Cerebellar nuclear complex (tissue), 1 donor: ENCODE data around the gene FIG4.
A peak's percentile ranks its signal among the peaks of the same experiment; 100 is the strongest.
"Not testable (repeated sequence)": the region's sequence is repeated elsewhere in the genome, so short reads cannot be mapped to it uniquely, and the experiment has no call there.

Experiments
- DNase-seq, 2 experiments: peaks; one replicate each; lab custom pipeline; 2025; lab: John Stamatoyannopoulos, UW

The FIG4 gene

DNA sequence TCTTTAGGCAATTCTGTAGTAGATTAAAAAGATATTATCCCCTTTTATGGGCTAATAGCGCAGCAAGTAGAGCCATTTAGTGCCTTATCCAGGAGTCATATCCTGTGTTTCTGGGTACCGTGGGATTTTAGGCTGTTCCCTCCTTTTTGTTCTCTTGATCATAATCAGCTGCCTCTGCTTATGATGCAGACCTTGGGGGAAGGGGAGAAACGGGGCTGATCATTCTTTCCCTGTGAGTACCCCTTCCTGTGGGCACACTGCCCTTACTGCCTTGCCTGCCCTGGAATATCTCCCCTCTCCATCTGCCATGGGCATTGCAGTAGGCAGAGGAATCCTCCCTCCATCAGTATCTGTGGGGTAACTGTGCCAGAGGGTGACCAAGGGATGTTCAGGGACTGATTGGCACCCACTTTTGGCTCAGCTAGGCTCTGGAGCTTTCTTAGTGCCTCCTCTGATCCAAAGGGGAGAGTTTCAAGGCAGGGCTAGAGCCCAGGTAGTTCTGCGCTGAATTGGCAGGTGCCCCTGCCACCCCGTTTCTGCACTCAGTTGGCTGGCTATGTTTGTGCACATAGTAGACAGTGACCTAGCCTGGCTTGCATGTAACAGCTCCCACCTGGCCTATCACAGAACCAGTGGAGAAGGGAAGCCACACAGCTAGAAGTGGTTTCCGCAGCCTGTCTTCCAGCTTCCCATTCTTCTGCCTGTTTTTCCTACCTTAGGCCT is 103.3 kb downstream of the FIG4 start:
- DNase-seq, result no peak

DNA sequence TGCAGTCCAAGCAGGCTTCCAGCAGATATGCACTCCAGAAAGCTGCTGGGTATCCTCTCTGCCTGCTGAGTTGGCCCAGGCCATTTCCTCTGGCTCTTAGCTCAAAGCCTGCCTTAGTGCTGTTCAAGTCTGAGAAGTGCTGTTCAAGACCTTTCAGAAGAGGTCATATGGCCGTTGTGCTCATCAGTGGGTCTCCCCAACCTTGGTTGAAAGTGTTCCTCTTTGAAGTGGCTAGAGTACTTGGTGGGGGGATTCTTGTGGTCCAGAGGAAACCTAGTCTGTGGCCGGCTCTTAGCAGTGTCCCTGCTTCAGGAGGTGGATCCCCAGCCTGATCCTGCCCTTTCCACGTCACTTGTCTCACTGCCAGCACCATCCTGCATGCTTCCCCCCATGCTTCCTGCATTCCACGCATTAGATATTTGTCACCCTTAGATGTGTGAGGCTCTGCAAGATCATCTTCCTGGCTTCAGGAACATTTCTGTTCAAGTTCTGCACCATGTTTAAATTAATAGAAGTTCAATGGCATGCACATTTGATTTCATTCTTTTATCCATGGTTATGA is 105.0 kb downstream of the FIG4 start:
- DNase-seq, result no peak

DNA sequence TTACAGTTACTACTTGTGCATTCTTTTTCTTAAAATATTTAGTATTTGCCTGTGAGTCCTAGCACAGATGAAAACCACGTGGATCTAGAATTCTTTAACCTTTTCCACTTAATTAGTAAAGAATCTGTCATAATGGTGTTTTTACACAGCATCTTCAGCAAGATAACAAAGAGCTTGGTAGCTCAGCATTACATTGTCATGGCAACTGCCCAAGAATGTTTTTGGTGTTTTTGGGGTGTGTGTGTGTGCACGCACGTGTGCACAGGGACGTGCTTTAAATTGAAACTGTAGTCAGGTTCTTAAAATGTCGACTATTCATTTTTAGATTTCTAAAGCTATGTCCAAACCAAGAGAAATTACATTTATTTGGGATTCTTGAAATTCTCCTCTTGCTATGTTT is 108.0 kb downstream of the FIG4 start:
- no peak for DNase-seq

DNA sequence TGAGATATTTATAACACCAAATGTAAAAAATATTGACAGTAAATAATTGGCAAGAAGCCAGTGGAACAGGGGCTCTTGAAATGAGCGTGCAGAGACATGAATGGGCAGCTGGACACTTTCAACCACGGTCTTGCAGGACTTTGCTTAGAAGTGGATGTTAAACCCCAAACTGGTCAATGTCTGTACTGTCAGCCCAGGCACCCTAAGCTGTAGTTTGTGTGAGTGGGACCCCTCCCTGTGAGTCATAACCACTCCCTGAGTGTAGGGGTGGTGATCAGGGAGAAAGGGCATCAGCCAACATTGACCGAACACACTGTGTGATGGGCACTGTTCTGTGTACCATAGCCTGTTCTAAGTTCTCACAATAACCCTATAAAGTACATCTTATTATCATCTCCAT is 108.6 kb downstream of the FIG4 start:
- DNase-seq, result no peak

DNA sequence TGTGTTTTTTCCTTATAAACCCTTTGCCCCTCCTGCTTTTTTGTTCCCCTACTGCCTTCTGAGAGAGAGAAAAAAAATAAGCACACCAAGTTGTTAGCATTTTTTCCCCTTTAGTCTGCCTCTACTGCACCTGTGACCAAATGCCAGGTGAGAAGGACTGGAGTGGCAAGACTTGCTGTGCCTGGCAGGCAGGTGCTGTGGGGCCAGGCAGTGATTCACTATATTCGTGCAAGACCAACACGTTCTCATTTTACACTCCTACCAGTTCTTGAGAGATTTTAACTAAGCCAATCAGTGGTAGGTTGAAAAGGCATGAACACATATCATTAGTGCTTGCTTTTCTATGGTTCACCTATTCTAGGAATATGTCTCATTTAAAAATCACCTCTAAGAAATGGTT is 109.7 kb downstream of the FIG4 start:
- no peak for DNase-seq

DNA sequence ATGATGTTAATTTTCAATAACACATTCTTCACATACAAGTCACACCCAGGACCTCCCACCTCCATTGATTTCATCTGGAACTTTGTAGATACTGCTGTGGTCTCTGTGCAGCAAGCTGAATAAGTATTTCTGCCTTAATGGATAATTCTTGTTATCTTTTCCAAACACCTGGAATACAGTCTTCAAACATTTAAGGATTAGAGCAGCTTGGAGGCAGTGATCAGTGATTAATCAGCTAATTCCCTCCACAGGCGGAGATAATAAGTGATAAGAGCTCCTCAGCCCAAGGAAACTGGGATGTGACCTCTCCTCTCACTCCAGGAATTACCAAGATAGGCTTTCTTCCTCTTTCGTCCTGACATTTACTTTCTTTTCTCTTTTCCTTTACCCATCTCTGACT is 110.7 kb downstream of the FIG4 start:
- DNase-seq, result no peak

DNA sequence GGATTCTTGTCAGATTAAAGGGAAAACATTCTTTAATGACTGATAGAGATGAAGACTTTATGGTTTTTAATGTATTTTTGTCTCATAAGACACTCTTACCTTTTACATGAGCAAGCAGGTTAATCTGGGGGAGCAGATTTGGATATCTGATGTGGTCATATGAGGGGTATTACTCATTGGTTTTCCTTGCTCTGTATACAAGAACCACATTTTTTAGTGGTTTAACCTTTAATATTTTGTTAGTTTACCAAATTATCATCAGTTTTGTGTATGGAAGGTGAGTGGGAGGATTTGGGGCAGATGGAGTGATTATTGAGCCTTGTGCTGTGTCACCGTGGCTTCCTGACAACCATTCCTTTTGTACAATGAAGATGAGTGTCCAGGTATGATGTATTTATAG is 112.9 kb downstream of the FIG4 start:
- no peak for DNase-seq

DNA sequence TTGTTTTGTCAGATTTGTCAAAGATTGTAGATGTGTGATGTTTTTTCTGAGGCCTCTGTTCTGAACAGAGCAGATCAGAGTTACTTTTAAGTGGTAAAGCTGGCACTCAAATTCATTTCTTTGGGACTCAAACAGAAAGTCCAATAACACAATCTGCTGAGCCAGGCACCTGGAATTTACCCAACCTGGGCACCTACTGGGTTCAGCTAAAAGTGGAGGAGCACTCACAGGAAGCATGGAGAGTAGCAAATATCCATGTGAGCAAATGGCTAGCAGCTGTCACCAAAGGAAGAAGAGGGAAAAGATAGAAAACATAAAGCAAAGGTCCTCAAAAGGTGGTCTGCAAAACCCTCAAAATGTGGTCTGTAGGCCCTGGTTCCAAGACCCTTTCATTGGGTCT is 116.8 kb downstream of the FIG4 start:
- peak in 1 of 2 experiments; percentile 32 for DNase-seq

DNA sequence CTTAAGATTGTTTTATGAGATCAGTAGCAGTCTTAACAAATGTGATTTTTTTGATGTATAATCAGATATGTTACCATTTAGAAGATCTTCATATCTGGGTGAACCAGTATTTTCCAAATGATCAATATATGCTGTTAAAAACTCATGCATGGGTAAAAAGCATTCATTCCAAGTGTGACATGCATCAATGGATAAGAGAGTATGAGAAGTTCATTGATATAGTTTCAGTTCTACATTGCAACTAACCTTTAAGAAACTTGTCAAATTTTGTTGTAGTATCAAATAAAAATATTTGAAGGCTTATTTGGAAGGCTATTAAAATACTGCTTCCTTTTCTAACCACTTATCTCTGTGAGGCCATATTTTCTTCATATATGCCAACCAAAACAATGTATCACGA is 117.7 kb downstream of the FIG4 start:
- DNase-seq, result no peak

DNA sequence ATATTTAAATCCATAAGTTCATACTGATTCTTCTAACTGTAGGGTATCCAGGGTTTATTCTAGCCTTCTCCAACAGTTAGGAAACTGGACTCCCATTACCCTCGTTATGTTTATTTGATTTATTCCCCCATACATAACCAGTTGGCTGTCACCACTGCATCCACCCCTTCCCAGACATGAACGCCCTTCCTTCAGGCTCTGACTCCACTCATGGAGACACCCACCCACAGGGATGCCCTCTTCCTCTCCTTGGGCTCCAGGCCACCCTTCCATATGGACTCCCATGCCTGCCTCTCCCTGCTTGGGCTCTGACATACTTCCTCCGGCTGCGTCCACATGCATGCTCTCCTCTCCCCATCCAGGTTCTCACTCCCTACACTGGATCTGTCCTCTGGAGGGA is 124.0 kb downstream of the FIG4 start:
- DNase-seq, result no peak

DNA sequence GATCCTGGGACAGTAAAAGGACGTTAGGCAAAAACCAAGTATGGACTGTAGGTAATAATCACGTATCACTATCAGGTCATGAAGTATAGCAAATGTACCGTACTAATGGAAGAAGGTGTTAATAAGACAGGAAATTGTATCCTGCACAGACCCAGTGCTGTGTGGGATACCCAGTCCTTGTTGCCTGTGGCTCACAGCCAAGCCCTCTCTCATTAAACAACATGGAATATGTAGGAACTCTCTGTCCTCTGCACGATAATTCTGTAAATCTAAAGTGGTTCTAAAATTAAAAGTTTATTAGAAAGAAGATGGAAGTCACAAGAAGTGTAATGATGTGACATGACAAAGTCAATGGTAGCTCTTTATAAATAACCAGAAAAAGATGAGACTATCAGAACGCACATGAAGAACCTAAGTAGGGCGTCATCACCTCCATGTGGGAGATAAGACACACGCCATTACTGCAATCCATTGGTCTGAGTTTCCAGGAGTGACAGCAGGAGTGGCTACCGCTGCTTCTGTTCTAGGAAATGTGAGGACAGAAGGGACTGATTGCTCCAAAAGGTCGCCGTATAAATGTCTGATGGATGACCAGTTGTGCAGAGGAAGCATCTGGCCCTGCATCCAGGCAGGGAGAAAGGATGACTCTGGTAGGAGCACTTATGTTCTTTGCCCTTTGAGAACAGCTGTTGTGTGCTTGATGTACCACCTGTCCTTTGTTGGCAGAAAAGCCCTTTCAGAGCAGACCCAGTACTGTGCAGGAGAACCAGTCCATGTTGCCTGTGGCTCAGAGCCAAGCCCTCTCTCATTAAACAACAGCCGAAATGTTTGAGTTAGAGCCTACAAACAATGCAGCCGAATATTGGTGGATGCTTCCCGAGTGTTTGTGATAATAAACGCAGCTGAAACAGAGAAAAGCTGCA is 125.6 kb downstream of the FIG4 start:
- peak in 1 of 2 experiments; percentile 43 for DNase-seq

DNA sequence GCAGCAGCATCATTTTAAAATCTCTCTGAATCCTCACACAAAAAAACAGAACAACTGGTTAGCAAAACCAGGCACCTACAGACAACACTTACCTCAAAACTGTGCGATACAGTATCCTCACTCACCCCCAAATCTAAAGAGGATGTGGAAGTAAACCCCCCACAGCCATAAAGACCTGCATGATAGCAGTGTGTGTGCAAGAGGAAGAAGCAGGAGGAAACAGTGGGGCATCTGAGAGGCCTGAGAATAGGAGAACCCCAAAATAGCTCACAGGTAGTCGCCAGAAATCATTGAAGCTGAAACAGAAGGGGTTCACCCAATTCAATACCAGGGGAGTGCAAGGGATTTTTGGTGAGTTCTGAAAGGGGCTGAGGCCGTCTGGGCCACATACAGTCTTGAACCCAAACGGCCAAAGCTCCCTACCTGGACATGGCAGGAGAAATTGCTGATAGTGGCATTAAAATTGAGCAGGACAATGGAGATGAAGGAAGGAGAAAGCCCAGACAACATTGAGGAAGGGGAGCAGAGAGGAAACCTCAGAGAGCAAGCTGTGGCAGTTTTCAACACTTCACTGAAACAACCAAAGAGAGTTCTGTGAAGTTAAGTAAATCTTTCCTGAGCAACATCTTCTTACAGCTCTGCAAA is 129.7 kb downstream of the FIG4 start:
- DNase-seq, result no peak

DNA sequence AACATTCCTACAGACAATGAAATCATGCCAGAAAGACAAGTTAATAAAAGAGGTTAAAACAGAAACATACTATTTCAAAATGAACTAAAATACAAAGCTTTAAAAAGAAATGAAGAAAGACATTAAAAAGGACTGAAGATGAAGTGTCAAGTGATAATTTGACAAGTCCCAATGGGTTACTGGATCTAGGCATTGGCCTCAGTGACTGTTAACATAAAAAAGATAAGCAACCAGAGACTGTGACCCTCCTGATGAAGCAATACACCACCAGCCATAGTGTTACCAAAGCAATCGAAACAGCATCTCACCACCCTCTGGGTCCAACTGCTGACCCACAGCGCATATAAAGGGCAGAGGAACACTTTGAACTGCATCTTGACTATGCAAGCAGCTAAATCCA is 130.3 kb downstream of the FIG4 start:
- no peak for DNase-seq

DNA sequence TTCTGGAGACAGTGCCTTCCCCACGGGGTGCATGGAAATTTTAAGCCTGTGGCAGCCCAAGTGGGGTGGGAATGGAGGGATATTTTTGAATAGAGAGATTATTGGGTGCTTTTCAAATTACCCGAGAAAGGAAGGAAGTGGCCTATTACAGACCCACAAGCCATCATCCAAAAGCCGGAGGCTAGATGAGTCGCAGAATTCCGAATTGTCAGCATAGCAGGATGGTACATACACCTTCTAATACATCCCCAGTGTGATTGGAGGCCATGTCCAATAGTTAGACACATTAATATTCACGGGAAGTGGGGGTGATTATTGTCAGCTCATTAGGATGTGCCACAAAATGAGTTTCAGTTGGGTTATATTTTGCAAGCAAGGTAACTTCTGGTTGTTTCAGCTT is 133.0 kb downstream of the FIG4 start:
- no peak for DNase-seq

DNA sequence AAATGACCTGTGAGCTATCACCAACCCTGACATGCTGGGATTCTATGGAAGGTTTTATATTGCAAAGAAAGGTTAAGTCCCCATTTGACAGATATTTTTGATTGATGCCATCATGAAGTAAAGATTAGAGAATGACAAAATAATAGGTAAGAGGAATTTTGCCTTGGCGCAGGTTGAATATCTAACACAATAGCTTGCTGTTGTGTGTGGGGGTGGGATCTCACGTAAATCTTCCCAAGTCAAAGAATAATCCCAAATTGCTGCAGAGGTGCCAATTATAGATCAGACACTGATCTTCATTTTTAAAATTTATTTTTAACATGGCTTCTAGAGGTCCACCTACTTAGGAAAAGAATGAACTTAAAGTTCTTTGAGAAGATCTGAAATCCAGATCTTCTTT is 135.5 kb downstream of the FIG4 start:
- DNase-seq, result no peak

DNA sequence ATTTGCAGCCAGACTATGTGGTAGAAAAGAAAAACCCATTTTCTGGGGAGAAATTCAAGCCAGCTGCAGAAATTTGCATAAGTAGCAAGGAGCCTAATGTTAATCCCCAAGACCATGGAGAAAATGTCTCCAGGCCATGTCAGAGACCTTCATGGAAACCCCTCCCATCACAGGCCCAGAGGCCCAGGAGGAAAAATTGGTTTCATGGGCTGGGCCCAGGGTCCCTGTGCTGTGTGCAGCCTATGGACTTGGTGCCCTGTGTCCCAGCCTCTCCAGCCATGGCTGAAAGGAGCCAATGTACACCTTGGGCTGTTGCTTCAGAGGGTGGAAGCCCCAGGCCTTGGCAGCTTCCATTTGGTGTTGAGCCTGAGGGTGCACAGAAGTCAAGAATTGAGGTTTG is 140.3 kb downstream of the FIG4 start:
- DNase-seq, result not testable (repeated sequence)

DNA sequence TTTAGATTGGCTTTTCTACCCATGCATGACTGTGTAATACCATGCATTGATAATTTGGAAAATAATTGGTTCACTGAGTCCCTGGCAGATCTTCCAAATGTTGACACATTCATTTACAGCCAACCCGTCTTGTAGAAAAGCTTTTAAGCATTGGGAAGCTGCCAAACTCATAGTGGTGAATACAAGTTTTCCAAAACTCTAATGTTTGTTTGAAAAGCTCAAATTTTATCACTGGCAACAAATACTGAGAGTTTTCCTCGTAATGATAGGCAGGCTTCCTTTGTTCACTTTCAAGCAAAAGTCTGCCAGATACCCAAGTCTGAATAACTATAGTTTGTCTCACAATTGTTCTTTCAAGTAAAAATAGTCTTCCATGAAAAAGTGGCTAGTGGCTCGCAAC is 143.0 kb downstream of the FIG4 start:
- no peak for DNase-seq

DNA sequence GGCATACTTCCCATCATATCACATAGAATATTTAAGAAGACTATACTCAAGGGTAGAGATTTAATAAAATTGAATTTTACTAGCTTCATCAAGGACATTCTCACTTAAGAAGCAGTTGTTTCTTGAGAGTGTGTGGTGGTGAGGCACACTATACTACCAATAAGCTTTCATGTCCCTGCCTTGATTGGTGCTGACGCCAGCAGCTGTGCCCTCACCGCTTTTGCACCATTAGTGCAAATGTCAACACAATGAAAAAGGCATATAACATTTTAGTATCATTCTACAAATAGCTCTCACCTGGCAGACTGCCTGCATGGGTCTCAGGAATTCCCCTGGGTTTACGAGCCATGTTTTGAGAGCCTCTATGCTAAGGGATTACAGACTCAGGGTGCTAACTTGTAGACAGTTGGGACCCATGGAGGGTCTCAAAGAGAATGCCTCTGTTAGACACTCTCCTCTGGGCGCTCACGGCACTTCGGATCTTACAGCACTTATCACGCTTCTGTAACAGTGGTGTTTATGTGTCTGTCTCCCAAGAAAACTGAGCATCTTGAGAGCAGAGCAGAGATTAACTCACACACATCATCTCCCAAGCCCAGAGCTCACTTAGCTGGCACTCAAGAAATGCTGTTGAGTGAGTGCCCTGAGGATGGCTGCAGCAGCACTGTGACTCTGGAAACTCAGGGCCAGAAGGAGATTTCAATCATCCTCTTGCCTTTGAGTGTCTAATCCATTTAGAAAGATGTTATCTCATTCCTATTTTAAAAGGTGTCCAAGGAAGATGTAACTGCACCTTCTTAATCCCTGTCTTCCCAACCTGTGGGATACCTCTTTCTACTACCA is 143.7 kb downstream of the FIG4 start:
- DNase-seq, result no peak

DNA sequence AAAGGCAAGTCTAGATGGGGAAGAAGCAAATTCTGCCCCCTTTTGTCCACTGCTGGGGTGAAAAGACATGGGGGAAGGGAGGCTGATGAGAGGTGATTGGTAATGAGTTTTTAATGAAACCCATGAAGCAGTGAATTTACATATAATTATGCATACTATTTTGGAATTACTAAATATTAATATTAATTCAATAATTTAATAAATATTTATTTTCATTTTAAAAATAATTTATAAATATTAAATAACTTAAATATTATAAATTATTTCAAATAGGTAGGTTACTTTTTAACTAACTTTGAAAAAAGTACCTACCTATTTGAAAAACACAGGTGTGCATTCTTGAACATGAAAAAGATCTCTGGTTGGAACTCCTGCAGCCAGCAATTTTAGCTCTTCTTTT is 148.9 kb downstream of the FIG4 start:
- DNase-seq, result no peak

DNA sequence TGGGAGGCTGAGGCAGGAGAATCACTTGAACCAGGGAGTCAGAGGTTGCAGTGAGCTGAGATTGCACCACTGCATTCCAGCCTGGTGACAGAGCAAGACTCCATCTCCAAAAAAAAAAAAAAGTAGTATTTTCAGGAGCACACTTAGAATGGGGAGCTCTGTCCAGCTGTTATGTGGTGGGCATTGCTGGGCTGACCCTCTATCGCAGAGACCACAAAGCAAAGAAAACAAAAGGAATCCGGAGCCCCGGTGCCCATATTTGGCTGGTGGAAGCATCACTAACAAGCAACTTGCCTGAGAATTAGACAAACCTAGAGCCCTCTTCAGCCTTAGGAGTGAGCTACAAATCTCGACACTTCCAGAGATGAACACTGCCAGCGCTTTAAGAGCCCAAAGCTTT is 149.7 kb downstream of the FIG4 start:
- DNase-seq, result no peak

DNA sequence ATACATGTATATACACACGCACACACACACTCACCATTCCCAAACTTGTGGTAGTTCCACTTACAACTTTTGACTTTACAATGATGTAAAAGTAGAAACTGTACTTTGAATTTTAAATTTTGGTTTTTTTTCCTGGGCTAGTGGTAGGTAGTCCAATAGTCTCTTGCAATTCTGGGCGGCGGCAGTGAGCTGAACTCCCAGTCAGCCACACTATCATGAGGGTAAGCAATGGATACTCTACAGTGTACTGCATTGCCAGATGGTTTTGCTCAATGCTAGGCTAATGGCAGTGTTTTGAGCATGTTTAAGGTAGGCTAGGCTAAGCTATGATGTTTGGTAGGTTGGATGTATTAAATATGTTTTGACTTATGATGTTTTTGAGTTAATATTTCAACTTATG is 150.8 kb downstream of the FIG4 start:
- DNase-seq, result no peak

DNA sequence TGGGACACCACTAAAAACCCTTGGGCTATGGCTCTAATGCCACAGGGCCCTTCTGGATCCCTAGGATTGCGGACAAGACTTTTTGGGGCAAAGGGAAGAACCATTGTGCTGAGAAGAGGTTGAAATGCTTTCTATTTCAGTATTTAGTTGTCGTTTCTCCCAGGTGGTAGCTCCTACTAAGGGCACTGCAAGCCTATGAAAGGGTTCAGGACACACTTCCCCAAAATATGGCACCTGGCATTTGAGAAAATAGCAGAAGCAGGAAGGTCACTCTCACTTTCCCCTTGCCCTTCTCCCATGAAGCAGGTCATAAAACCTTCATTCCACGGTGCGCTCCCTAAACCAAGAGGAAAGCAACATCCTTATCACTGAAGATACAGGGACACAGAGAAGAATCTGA is 161.6 kb downstream of the FIG4 start:
- no peak for DNase-seq
